IMR-90 (cell line): ENCODE data around the gene FBXO44. TPM values are rescaled to one million over a fixed set of nuclear protein-coding genes. Genes with fewer than 3 reads are reported as not detected.

Experiments
- ATAC-seq: fragments of 200-7000 bp; cut with Tn5 transposase; 2 replicates; pipeline ENCODE4 v1.9.1; 2020; ENCODE audit warnings: low read depth, mild to moderate bottlenecking, moderate library complexity
- BruUV-seq: library from RNA; stranded (reverse); fragments of 400-500 nt; replicated peaks from 2 replicates; lab custom pipeline; 2021; lab: Mats Ljungman, UMichigan
- CTCF ChIA-PET: fragments of 300-600 bp; formaldehyde crosslinking; extraction: SDS; loops from one replicate; lab custom pipeline; 2021; ENCODE audit warnings: antibody characterized with exemption; lab: Yijun Ruan, JAX
- POLR2A ChIA-PET: fragments of 300-600 bp; sonication (Branson Sonifier 250); formaldehyde crosslinking; loops from one replicate; lab custom pipeline; 2022; ENCODE audit warnings: antibody characterized with exemption; ENCODE audit not compliant: unreplicated experiment; lab: Charles Lee
- DNase-seq: peaks from one replicate; pipeline ENCODE4 v3.0.0; 2013
- H2AFZ ChIP-seq: replicated peaks from 2 replicates; pipeline ENCODE3; 2013; ENCODE audit warnings: low read length, mild to moderate bottlenecking; ENCODE audit not compliant: poor library complexity
- H2AK5ac ChIP-seq: 2 replicates; pipeline ENCODE4 v1.6.1; 2013; ENCODE audit warnings: low read depth, low read length, inconsistent platforms
- H2AK9ac ChIP-seq: replicated peaks from 2 replicates; pipeline ENCODE3; 2013; ENCODE audit warnings: mild to moderate bottlenecking, low read depth, low read length, moderate library complexity; ENCODE audit not compliant: poor library complexity
- H2BK120ac ChIP-seq: 2 replicates; pipeline ENCODE4 v1.6.1; 2013; ENCODE audit warnings: low read depth, low read length, inconsistent platforms
- H2BK15ac ChIP-seq: 3 replicates; pipeline ENCODE4 v1.6.1; 2013; ENCODE audit warnings: low read depth, low read length, inconsistent platforms
- H2BK20ac ChIP-seq: 2 replicates; pipeline ENCODE4 v1.6.1; 2013; ENCODE audit warnings: low read depth, mild to moderate bottlenecking, inconsistent platforms, low read length, moderate library complexity
- H2BK5ac ChIP-seq: 2 replicates; pipeline ENCODE4 v1.6.1; 2013; ENCODE audit warnings: mild to moderate bottlenecking, low read depth, low read length, inconsistent platforms; ENCODE audit not compliant: poor library complexity, severe bottlenecking
- H3K14ac ChIP-seq: replicated peaks from 2 replicates; pipeline ENCODE4 v1.6.1; 2013; ENCODE audit warnings: low read depth, low read length, inconsistent platforms
- H3K18ac ChIP-seq: 2 replicates; pipeline ENCODE4 v1.6.1; 2013; ENCODE audit warnings: low read depth, low read length, control low read depth
- H3K23ac ChIP-seq: 2 replicates; pipeline ENCODE4 v1.6.1; 2013; ENCODE audit warnings: low read depth, low read length, inconsistent platforms
- H3K27ac ChIP-seq: 2 replicates; pipeline ENCODE4 v1.5.1; 2013; ENCODE audit warnings: mild to moderate bottlenecking, control low read depth, low read length; ENCODE audit not compliant: insufficient read depth
- H3K27me3 ChIP-seq: 2 replicates; pipeline ENCODE4 v1.6.1; 2013; ENCODE audit warnings: low read length; ENCODE audit not compliant: control insufficient read depth, insufficient read depth
- H3K36me3 ChIP-seq: 2 replicates; pipeline ENCODE4 v1.6.1; 2013; ENCODE audit warnings: low read length, mixed read lengths; ENCODE audit not compliant: control insufficient read depth, insufficient read depth
- H3K4ac ChIP-seq: 2 replicates; pipeline ENCODE4 v1.6.1; 2013; ENCODE audit warnings: low read depth, low read length, inconsistent platforms
- H3K4me1 ChIP-seq: 2 replicates; pipeline ENCODE4 v1.6.1; 2013; ENCODE audit warnings: low read length, mixed read lengths; ENCODE audit not compliant: control insufficient read depth, insufficient read depth
- H3K4me2 ChIP-seq: 2 replicates; pipeline ENCODE4 v1.6.1; 2013; ENCODE audit warnings: low read depth, mild to moderate bottlenecking, control low read depth, low read length, moderate library complexity
- H3K4me3 ChIP-seq: 2 replicates; pipeline ENCODE4 v1.5.1; 2013; ENCODE audit warnings: low read depth, mild to moderate bottlenecking, control low read depth, low read length, moderate library complexity; ENCODE audit not compliant: insufficient read depth
- H3K56ac ChIP-seq: 2 replicates; pipeline ENCODE4 v1.6.1; 2013; ENCODE audit warnings: low read length, inconsistent platforms; ENCODE audit not compliant: insufficient read depth; ENCODE audit errors: extremely low read depth
- H3K79me1 ChIP-seq, 2 experiments: 2 replicates each; pipeline ENCODE4 v1.6.1; 2013; ENCODE audit warnings: low read length in 2 of 2, inconsistent platforms in 1 of 2, low read depth in 1 of 2
- H3K9ac ChIP-seq: 2 replicates; pipeline ENCODE4 v1.6.1; 2013; ENCODE audit warnings: low read depth, low read length, control low read depth
- H3K9me1 ChIP-seq: 2 replicates; pipeline ENCODE4 v1.6.1; 2013; ENCODE audit warnings: low read length, inconsistent platforms; ENCODE audit not compliant: insufficient read depth
- H3K9me3 ChIP-seq: 2 replicates; pipeline ENCODE4 v1.6.1; 2013; ENCODE audit warnings: low read length; ENCODE audit not compliant: control insufficient read depth, insufficient read depth
- H4K20me1 ChIP-seq: 2 replicates; pipeline ENCODE4 v1.6.1; 2013; ENCODE audit warnings: low read length, inconsistent platforms; ENCODE audit not compliant: insufficient read depth
- H4K5ac ChIP-seq: 2 replicates; pipeline ENCODE4 v1.6.1; 2013; ENCODE audit warnings: mild to moderate bottlenecking, low read depth, low read length, control low read depth
- H4K8ac ChIP-seq, 2 experiments: 2 replicates each; pipeline ENCODE4 v1.6.1; 2013; ENCODE audit warnings: low read depth in 2 of 2, low read length in 2 of 2, control low read depth in 1 of 2, inconsistent platforms in 1 of 2
- H4K91ac ChIP-seq: 2 replicates; pipeline ENCODE4 v1.6.1; 2013; ENCODE audit warnings: low read depth, low read length, inconsistent platforms; ENCODE audit not compliant: insufficient read depth
- BHLHE40 ChIP-seq: fragments of 150-350 bp; IDR thresholded peaks from 2 replicates; pipeline ENCODE4 v1.6.1; 2016; ENCODE audit warnings: mild to moderate bottlenecking, low read depth, low read length
- MAFK ChIP-seq: IDR thresholded peaks from 2 replicates; pipeline ENCODE4 v1.6.1; 2012; ENCODE audit warnings: low read depth, low read length, improper control_type of control experiment
- WGBS, 2 experiments: methylation state at CpG; one replicate each; pipeline versions ENCODE4 v1.1.5 to v1.1.7; 2013; ENCODE audit warnings: missing lambda C conversion rate in 2 of 2; ENCODE audit not compliant: insufficient read length in 1 of 2; ENCODE audit errors: extremely low coverage in 2 of 2; 5-methylcytosine and 5-hydroxymethylcytosine counted together
- dilution Hi-C: fragments of 300-500 bp; cut with HindIII; formaldehyde crosslinking; loops from one replicate; pipeline ENCODE4 v1.14.3; 2018; ENCODE audit warnings: low sequenced_read_pairs; ENCODE audit not compliant: unreplicated experiment
- in situ Hi-C: fragments of 300-500 bp; cut with MboI; formaldehyde crosslinking; loops from 3 replicates; pipeline ENCODE4 v1.14.3; 2019; ENCODE audit warnings: low sequenced_read_pairs, inconsistent platforms, mixed read lengths
- intact Hi-C: fragments of 100-400 bp; cut with micrococcal nuclease; formaldehyde crosslinking; loops from 2 replicates; pipeline ENCODE4 v1.10.0; 2022
- polyA plus RNA-seq, 3 experiments: library from polyadenylated mRNA; depleted of rRNA; stranded (reverse); fragments of >200 nt; gene quantifications; 2 replicates each; pipeline ENCODE4 v1.2.3, GENCODE V29; 2012; ENCODE audit warnings: low replicate concordance in 1 of 3
- total RNA-seq: library from RNA; depleted of rRNA; stranded (reverse); fragments of >200 nt; gene quantifications from 2 replicates; pipeline ENCODE4 v1.2.3, GENCODE V29; 2012

FBXO44 gene
- total and polyA plus RNA-seq, 2 of the 4 experiments (the other 2 are of a cell fraction) = 9.3 to 25.5 TPM

DNA sequence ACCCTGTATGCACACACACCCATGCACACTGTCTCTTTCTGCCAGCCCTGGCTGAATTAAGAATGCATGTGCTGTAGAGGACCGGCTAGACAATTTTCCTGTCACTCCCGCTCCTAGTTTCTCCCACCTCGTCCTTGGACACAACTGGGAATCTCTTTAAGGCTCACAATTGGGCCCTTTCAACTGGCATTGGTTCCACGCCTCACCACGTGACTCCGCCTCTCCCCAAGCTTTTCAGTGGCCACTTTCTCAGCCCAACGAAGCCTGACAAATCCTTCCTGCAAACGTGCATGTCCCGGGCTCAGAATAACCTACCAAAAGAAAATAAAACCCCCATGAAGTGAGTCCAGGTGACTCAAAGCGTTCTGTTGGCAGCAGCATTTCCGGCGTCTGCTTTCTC, 34.3 kb upstream of the FBXO44 start:
- WGBS, 2 experiments = 20% methylated on average over 5 of the region's 12 CpGs; no CpG with 5 or more reads in 1 of the 2 experiments
- Histone ChIP-seq H2BK5ac (no peak overlapping the region), H2BK20ac (no peak overlapping the region), H3K4me3 (no peak overlapping the region), H2BK120ac (no peak overlapping the region), H3K27me3 (peaks cover 15% of the 10 kb centered on the region), H3K9ac (no peak overlapping the region), H4K20me1 (no peaks in the 10 kb centered on the region), H4K91ac (no peak overlapping the region), H3K4me2 (no peak overlapping the region), H3K4me1 (no peaks in the 10 kb centered on the region), H3K9me1 (no peaks in the 10 kb centered on the region), H3K18ac (no peak overlapping the region), H3K36me3 (no peaks in the 10 kb centered on the region), H3K79me1 (no peaks in the 10 kb centered on the region), H3K27ac (no peak overlapping the region), H4K8ac (no peak overlapping the region), H2AK5ac (no peak overlapping the region), H3K23ac (no peak overlapping the region), H3K56ac (no peak overlapping the region), H3K4ac (no peak overlapping the region), H2AFZ (no peak overlapping the region), H3K14ac (no peak overlapping the region), H3K9me3 (no peaks in the 10 kb centered on the region), H4K5ac (no peak overlapping the region), H2BK15ac (no peak overlapping the region), H2AK9ac (no peak overlapping the region)
- dilution Hi-C loops = no loop called here
- ATAC-seq (no peak), DNase-seq (no peak)
- ChIA-PET CTCF (no interaction called here), POLR2A (no interaction called here)
- in situ Hi-C loops = no loop called here
- intact Hi-C loops = no loop called here
- no TSS peak for BruUV-seq
- TF ChIP-seq MAFK (no peak), BHLHE40 (no peak)
